DOHH2 (cell line): ENCODE data around the gene IMMP2L.

Source experiments
- EZH2phosphoT487 ChIP-seq: fragments of 200-600 bp; sonication (generic); IDR thresholded peaks from 2 replicates; pipeline ENCODE4 v1.6.1; 2017; ENCODE audit warnings: borderline replicate concordance, mild to moderate bottlenecking, antibody characterized with exemption, low read length, moderate library complexity, mixed read lengths
- TF ChIP-seq, protein P1 (sequence below): fragments of 200-600 bp; sonication (generic); IDR thresholded peaks from one replicate; pipeline ENCODE4 v1.5.1; 2014; ENCODE audit warnings: antibody characterized with exemption, mild to moderate bottlenecking, low read depth, low read length; ENCODE audit not compliant: poor library complexity, severe bottlenecking

DNA sequence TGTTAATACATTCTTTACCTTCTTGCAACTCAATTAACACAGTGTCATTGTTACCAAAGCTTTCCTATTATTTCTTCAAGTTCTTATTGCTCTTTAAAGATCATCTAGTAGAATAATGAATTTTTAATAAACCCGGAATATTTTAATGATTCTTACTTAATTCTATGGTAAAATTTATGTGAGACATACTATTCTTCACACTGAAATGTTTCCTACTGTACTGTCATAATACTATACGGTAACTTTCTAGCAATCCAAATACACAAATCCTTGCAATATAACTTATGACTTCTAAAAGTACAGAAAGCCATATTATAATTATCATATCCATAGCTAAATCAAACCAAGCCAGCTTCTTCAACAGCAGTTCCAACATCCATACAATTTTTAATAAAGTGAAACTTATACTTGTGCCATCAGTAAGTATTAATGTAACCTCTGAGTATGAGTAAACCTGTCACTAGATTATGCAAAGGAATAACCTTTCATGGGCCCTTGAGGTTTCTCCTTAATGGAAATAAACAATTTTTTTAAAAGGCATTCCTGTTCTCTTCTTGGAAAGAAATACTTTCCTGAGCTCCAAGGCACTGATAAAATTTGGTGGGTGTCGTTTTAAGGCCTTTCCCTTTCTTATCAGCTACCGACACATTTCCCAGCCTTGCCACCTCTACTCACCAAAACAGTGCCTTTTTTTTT is 87.4 kb downstream of the IMMP2L start:
- no peak for TF ChIP-seq EZH2phosphoT487
- TF ChIP-seq, protein P1, sequence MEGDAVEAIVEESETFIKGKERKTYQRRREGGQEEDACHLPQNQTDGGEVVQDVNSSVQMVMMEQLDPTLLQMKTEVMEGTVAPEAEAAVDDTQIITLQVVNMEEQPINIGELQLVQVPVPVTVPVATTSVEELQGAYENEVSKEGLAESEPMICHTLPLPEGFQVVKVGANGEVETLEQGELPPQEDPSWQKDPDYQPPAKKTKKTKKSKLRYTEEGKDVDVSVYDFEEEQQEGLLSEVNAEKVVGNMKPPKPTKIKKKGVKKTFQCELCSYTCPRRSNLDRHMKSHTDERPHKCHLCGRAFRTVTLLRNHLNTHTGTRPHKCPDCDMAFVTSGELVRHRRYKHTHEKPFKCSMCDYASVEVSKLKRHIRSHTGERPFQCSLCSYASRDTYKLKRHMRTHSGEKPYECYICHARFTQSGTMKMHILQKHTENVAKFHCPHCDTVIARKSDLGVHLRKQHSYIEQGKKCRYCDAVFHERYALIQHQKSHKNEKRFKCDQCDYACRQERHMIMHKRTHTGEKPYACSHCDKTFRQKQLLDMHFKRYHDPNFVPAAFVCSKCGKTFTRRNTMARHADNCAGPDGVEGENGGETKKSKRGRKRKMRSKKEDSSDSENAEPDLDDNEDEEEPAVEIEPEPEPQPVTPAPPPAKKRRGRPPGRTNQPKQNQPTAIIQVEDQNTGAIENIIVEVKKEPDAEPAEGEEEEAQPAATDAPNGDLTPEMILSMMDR: no peak
